AG04450 (cell line): ENCODE measurements around the gene TMEM117. TPM values are rescaled to one million over a fixed set of nuclear protein-coding genes. Genes with fewer than 3 reads are reported as not detected.
"Not testable (repeated sequence)": the region's sequence is repeated elsewhere in the genome, so short reads cannot be mapped to it uniquely, and the experiment has no call there.

Source experiments
- CTCF ChIA-PET: fragments of 300-600, 350-600 bp; formaldehyde crosslinking; extraction: SDS; loops from one replicate; lab custom pipeline; 2022; ENCODE audit warnings: antibody characterized with exemption, inconsistent platforms; lab: Charles Lee
- POLR2A ChIA-PET: fragments of 350-600 bp; formaldehyde crosslinking; extraction: SDS; loops from one replicate; lab custom pipeline; 2021; ENCODE audit warnings: antibody characterized with exemption, inconsistent platforms; lab: Yijun Ruan, JAX
- DNase-seq: peaks from one replicate; pipeline ENCODE4 v3.0.0-alpha.2; 2011; ENCODE audit warnings: low read depth, low spot score
- H3K27ac ChIP-seq: one replicate; pipeline ENCODE4 v1.5.1; 2012; ENCODE audit warnings: low read depth, low read length, control low read depth
- H3K27me3 ChIP-seq: one replicate; pipeline ENCODE4 v1.6.0; 2012; ENCODE audit warnings: low read length; ENCODE audit not compliant: control insufficient read depth, insufficient read depth
- H3K4me3 ChIP-seq: 2 replicates; pipeline ENCODE4 v1.5.1; 2011; ENCODE audit warnings: mild to moderate bottlenecking, low read depth, low read length, control low read depth
- H3K9me3 ChIP-seq: 2 replicates; pipeline ENCODE4 v1.5.1; 2012; ENCODE audit warnings: low read length; ENCODE audit not compliant: control insufficient read depth, insufficient read depth
- CTCF ChIP-seq: IDR thresholded peaks from 2 replicates; pipeline ENCODE4 v1.5.1; 2011; ENCODE audit warnings: low read depth, low read length, control low read depth, inconsistent platforms
- polyA plus RNA-seq: library from polyadenylated mRNA; depleted of rRNA; stranded (reverse); fragments of >200 nt; gene quantifications from 2 replicates; pipeline ENCODE4 v1.2.3, GENCODE V29; 2011

The TMEM117 gene
- polyA plus RNA-seq, 1 experiment = 11.3 TPM

- Histone ChIP-seq H3K9me3 (no peaks in the 10 kb centered on the region), H3K27me3 (no peaks in the 10 kb centered on the region), H3K27ac (no peak overlapping the region), H3K4me3 (no peak overlapping the region)
- no peak for TF ChIP-seq CTCF
- POLR2A ChIA-PET = no interaction called here
- no peak for DNase-seq
- CTCF ChIA-PET = no interaction called here
Measured at GRCh38 chr12:44184499-44185206, 348.8 kb downstream of the TMEM117 start.

GRCh38 chr12:44193281-44193680 lies 357.4 kb downstream of the TMEM117 start:
- DNase-seq = no peak
- no peaks in the 10 kb centered on the region for H3K27me3 ChIP-seq
- CTCF ChIA-PET = no interaction called here
- POLR2A ChIA-PET = no interaction called here
- H3K27ac ChIP-seq = no peak overlapping the region
- H3K9me3 ChIP-seq = no peaks in the 10 kb centered on the region
- TF ChIP-seq CTCF = no peak
- no peak overlapping the region for H3K4me3 ChIP-seq

- H3K4me3 ChIP-seq, POLR2A ChIA-PET, DNase-seq, H3K27me3 ChIP-seq, CTCF ChIA-PET, H3K9me3 ChIP-seq, H3K27ac ChIP-seq: not testable (repeated sequence)
Measured at GRCh38 chr12:44195719-44196118, 359.8 kb downstream of the TMEM117 start.

GRCh38 chr12:44206045-44206444 lies 370.2 kb downstream of the TMEM117 start:
- DNase-seq = no peak
- no peak overlapping the region for H3K4me3 ChIP-seq
- no peak for TF ChIP-seq CTCF
- POLR2A ChIA-PET = no interaction called here
- no peaks in the 10 kb centered on the region; the same call in 1 of the 2 replicates for H3K9me3 ChIP-seq
- no peak overlapping the region for H3K27ac ChIP-seq
- CTCF ChIA-PET = no interaction called here
- no peaks in the 10 kb centered on the region for H3K27me3 ChIP-seq

- ChIA-PET POLR2A (no interaction called here), CTCF (no interaction called here)
- no peak for DNase-seq
- H3K27ac ChIP-seq = no peak overlapping the region
- H3K4me3 ChIP-seq = no peak overlapping the region
- TF ChIP-seq CTCF = no peak
- H3K27me3 ChIP-seq = no peaks in the 10 kb centered on the region
- H3K9me3 ChIP-seq = no peaks in the 10 kb centered on the region
Measured at GRCh38 chr12:44217146-44217883, 381.4 kb downstream of the TMEM117 start.
